PC-9 (cell line): ENCODE results near the gene CCDC106. TPM values are rescaled to one million over a fixed set of nuclear protein-coding genes. Genes with fewer than 3 reads are reported as not detected.

Source experiments
- BruUV-seq: library from RNA; stranded (reverse); fragments of 400-500 nt; replicated peaks from 2 replicates; lab custom pipeline; 2021; lab: Mats Ljungman, UMichigan
- CTCF ChIA-PET: fragments of 300-600 bp; sonication (Branson Sonifier 250); formaldehyde crosslinking; loops from one replicate; lab custom pipeline; 2022; ENCODE audit warnings: antibody characterized with exemption; lab: Charles Lee
- POLR2A ChIA-PET: fragments of 300-600 bp; sonication (Branson Sonifier 250); formaldehyde crosslinking; loops from one replicate; lab custom pipeline; 2022; ENCODE audit warnings: antibody characterized with exemption; ENCODE audit not compliant: unreplicated experiment; lab: Charles Lee
- DNase-seq, 2 experiments: peaks; one replicate each; pipeline versions ENCODE4 v3.0.0 to v3.0.0-alpha.2; 2015 to 2022; ENCODE audit warnings: mixed read lengths in 1 of 2
- H2AFZ ChIP-seq: fragments of 200-600 bp; sonication (generic); 2 replicates; pipeline ENCODE4 v1.8.1; 2017; ENCODE audit warnings: antibody characterized with exemption
- H3F3A ChIP-seq: fragments of 200-600 bp; sonication (generic); 2 replicates; pipeline ENCODE4 v1.8.1; 2017; ENCODE audit warnings: antibody characterized with exemption, mild to moderate bottlenecking, low read depth; ENCODE audit not compliant: insufficient read depth
- H3K27ac ChIP-seq: fragments of 200-600 bp; sonication (generic); 2 replicates; pipeline ENCODE4 v1.6.1; 2016; ENCODE audit warnings: mixed run types
- H3K27me3 ChIP-seq: fragments of 200-600 bp; sonication (generic); 2 replicates; pipeline ENCODE4 v1.6.1; 2016; ENCODE audit warnings: low read depth, mixed run types; ENCODE audit not compliant: insufficient read depth
- H3K36me3 ChIP-seq: fragments of 200-600 bp; sonication (generic); 2 replicates; pipeline ENCODE4 v1.6.1; 2016; ENCODE audit warnings: low read depth, mixed run types
- H3K4me1 ChIP-seq: fragments of 200-600 bp; sonication (generic); replicated peaks from 2 replicates; pipeline ENCODE4 v1.6.1; 2016; ENCODE audit warnings: mixed run types; ENCODE audit not compliant: insufficient read depth
- H3K4me2 ChIP-seq: fragments of 200-600 bp; sonication (generic); 2 replicates; pipeline ENCODE4 v1.6.1; 2017; ENCODE audit warnings: mixed run types
- H3K4me3 ChIP-seq: fragments of 200-600 bp; sonication (generic); 2 replicates; pipeline ENCODE4 v1.6.1; 2016; ENCODE audit warnings: mixed run types
- H3K79me2 ChIP-seq: fragments of 200-600 bp; sonication (generic); 2 replicates; pipeline ENCODE4 v1.6.1; 2017; ENCODE audit warnings: low read depth, mixed run types
- H3K9me2 ChIP-seq: fragments of 200-600 bp; sonication (generic); 2 replicates; pipeline ENCODE4 v1.8.1; 2017; ENCODE audit warnings: mild to moderate bottlenecking; ENCODE audit not compliant: insufficient read depth
- H3K9me3 ChIP-seq: fragments of 200-600 bp; sonication (generic); 2 replicates; pipeline ENCODE4 v1.8.1; 2016; ENCODE audit warnings: low read depth; ENCODE audit not compliant: insufficient read depth
- H4K20me1 ChIP-seq: fragments of 200-600 bp; sonication (generic); 2 replicates; pipeline ENCODE4 v1.8.1; 2017; ENCODE audit not compliant: insufficient read depth
- EZH2 ChIP-seq: fragments of 200-600 bp; sonication (generic); IDR thresholded peaks from 2 replicates; pipeline ENCODE4 v1.8.0; 2017; ENCODE audit warnings: antibody characterized with exemption, low read depth
- intact Hi-C: fragments of 100-400 bp; cut with micrococcal nuclease; formaldehyde crosslinking; loops from one replicate; pipeline ENCODE4 v1.10.0; 2022; ENCODE audit not compliant: unreplicated experiment
- total RNA-seq: library from RNA; stranded (reverse); gene quantifications from 2 replicates; pipeline ENCODE4 v1.2.3, GENCODE V29; 2021
- TF ChIP-seq, protein P1 (sequence below): fragments of 200-600 bp; sonication (generic); conservative IDR thresholded peaks from 2 replicates; pipeline ENCODE4 v1.6.1; 2017; ENCODE audit warnings: mixed run types, antibody characterized with exemption, mild to moderate bottlenecking, moderate library complexity

Gene CCDC106
- total RNA-seq, 1 experiment from 2014 or later: 3.2 TPM

DNA sequence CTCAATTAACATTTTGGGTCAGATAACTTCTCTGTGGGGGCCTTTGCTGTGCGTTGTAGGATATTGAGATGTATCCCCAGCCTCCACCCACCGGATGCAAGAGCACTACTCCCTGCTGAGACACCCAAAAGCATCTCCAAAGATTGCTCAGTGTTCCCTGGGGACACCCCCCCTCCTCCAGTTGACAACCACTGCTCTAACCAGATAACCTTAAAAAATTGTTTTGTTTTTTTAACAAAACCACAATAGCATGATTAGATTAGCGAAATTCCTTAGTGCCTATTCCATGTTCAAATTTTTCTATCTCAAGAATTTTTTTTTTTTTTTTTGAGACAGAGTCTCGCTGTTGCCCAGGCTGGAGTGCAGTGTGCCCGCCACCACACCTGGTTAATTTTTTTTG, 24.4 kb downstream of the CCDC106 start:
- DNase-seq: no peak
- peaks cover 60% of the 10 kb centered on the region for H3K4me1 ChIP-seq
- peaks cover 36% of the 10 kb centered on the region for H3K36me3 ChIP-seq
- BruUV-seq: no TSS peak
- intact Hi-C loops: no loop called here
- H2AFZ ChIP-seq: no peak overlapping the region
- no peak for TF ChIP-seq EZH2
- TF ChIP-seq, protein P1, sequence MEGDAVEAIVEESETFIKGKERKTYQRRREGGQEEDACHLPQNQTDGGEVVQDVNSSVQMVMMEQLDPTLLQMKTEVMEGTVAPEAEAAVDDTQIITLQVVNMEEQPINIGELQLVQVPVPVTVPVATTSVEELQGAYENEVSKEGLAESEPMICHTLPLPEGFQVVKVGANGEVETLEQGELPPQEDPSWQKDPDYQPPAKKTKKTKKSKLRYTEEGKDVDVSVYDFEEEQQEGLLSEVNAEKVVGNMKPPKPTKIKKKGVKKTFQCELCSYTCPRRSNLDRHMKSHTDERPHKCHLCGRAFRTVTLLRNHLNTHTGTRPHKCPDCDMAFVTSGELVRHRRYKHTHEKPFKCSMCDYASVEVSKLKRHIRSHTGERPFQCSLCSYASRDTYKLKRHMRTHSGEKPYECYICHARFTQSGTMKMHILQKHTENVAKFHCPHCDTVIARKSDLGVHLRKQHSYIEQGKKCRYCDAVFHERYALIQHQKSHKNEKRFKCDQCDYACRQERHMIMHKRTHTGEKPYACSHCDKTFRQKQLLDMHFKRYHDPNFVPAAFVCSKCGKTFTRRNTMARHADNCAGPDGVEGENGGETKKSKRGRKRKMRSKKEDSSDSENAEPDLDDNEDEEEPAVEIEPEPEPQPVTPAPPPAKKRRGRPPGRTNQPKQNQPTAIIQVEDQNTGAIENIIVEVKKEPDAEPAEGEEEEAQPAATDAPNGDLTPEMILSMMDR: no peak
- H3K4me2 ChIP-seq: no peak overlapping the region
- no peaks in the 10 kb centered on the region for H3K27me3 ChIP-seq
- ChIA-PET CTCF (no interaction called here), POLR2A (no interaction called here)
- H3K9me3 ChIP-seq: no peaks in the 10 kb centered on the region
- H3K4me3 ChIP-seq: no peak overlapping the region
- peaks cover 66% of the 10 kb centered on the region for H3F3A ChIP-seq
- H3K27ac ChIP-seq: no peak overlapping the region
- no peaks in the 10 kb centered on the region for H3K9me2 ChIP-seq
- H4K20me1 ChIP-seq: peaks cover 75% of the 10 kb centered on the region
- H3K79me2 ChIP-seq: peaks cover 85% of the 10 kb centered on the region

GRCh38 chr19:55673465-55673864, 25.5 kb downstream of the CCDC106 start:
- CTCF ChIA-PET: interaction anchor here (0.5 kb wide), 2 partner anchors 155 to 529 kb away, joined by 3 read pairs; no protein-coding TSS in a partner anchor
- Histone ChIP-seq H3K27ac (no peak overlapping the region), H3K4me3 (no peak overlapping the region), H3K4me2 (no peak overlapping the region), H4K20me1 (peaks cover 64% of the 10 kb centered on the region), H3K9me2 (no peaks in the 10 kb centered on the region), H3K36me3 (peaks cover 34% of the 10 kb centered on the region), H2AFZ (no peak overlapping the region), H3K79me2 (peaks cover 85% of the 10 kb centered on the region), H3K4me1 (peaks cover 50% of the 10 kb centered on the region), H3K9me3 (no peaks in the 10 kb centered on the region), H3K27me3 (no peaks in the 10 kb centered on the region), H3F3A (peaks cover 57% of the 10 kb centered on the region)
- intact Hi-C loops: no loop called here
- no peak for TF ChIP-seq EZH2
- TF ChIP-seq, protein P1: no peak
- no peak for DNase-seq
- POLR2A ChIA-PET: no interaction called here
- no TSS peak for BruUV-seq

DNA sequence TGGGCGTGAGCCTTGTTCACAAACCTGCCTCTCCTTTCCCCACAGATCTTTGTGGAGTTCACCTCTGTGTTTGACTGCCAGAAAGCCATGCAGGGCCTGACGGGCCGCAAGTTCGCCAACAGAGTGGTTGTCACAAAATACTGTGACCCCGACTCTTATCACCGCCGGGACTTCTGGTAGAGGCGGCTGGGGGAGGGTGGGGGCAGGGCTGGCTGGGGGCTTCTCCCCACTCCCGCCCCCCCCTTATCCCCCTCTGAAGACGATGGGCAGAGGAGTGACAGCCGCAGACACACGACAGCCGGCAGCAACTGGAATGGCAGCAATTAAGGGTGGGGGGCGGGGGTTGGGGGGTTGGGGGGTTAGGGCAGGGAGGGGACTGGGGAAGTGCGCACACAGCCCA, 25.9 kb downstream of the CCDC106 start:
- H3K9me2 ChIP-seq: no peaks in the 10 kb centered on the region
- no peaks in the 10 kb centered on the region for H3K9me3 ChIP-seq
- TF ChIP-seq, protein P1: no peak
- peaks cover 34% of the 10 kb centered on the region for H3K36me3 ChIP-seq
- DNase-seq: no peak
- peaks cover 45% of the 10 kb centered on the region for H3K4me1 ChIP-seq
- H3K79me2 ChIP-seq: peaks cover 84% of the 10 kb centered on the region
- ChIA-PET POLR2A (no interaction called here), CTCF (no interaction called here)
- H3K27ac ChIP-seq: no peak overlapping the region
- intact Hi-C loops: no loop called here
- H3F3A ChIP-seq: peaks cover 53% of the 10 kb centered on the region
- H3K4me2 ChIP-seq: no peak overlapping the region
- no TSS peak for BruUV-seq
- H3K27me3 ChIP-seq: no peaks in the 10 kb centered on the region
- no peak overlapping the region for H3K4me3 ChIP-seq
- peaks cover 60% of the 10 kb centered on the region for H4K20me1 ChIP-seq
- H2AFZ ChIP-seq: no peak overlapping the region
